Upper lobe of left lung (tissue), 4 donors: ENCODE data around the gene PHYHIPL.

Source experiments
- CTCF ChIP-seq, 6 experiments: fragments of 450-650 bp in 4 of 6; fragments of 200-600 bp in 2 of 6; sonication (generic) in 2 of 6; IDR thresholded peaks; one replicate each; pipeline ENCODE4 v1.5.1; 2016 to 2019; ENCODE audit warnings: antibody characterized with exemption in 6 of 6
- EP300 ChIP-seq, 4 donors: sonication (generic); formaldehyde crosslinking; IDR thresholded peaks; one replicate each; pipeline ENCODE4 v1.5.1; 2017; ENCODE audit warnings: antibody characterized with exemption in 4 of 4, control low read depth in 2 of 4
- POLR2A ChIP-seq, 4 donors: fragments of 450-650 bp; IDR thresholded peaks; one replicate each; pipeline ENCODE4 v1.5.1; 2016 to 2017; ENCODE audit warnings: antibody characterized with exemption in 4 of 4, mild to moderate bottlenecking in 2 of 4
- POLR2AphosphoS5 ChIP-seq, 2 donors: sonication (generic); formaldehyde crosslinking; IDR thresholded peaks; one replicate each; pipeline ENCODE4 v1.5.1; 2017; ENCODE audit warnings: antibody characterized with exemption in 2 of 2

- no peak for TF ChIP-seq CTCF (IDR thresholded peaks at IDR 0.05)
- TF ChIP-seq EP300 (IDR thresholded peaks at IDR 0.05): no peak
- TF ChIP-seq POLR2AphosphoS5 (IDR thresholded peaks at IDR 0.05): no peak
- no peak for TF ChIP-seq POLR2A (IDR thresholded peaks at IDR 0.05)
Observed at GRCh38 chr10:59131666-59132065, 44.8 kb upstream of the PHYHIPL start.
